ENCODE measurements around the gene ZNF35. TPM values are rescaled to one million over a fixed set of nuclear protein-coding genes. Genes with fewer than 3 reads are reported as not detected.

ZNF35 gene
- total and polyA plus RNA-seq, 2 donors (not counting 3 experiments of a cell fraction or from before 2014, with no cell fraction given), result 2.5 to 9.1 TPM

- BruUV-seq (replicated peaks), result no TSS peak
- POLR2A ChIA-PET, result no interaction called here
- CTCF ChIA-PET, result no interaction called here
- intact Hi-C loops (cut with micrococcal nuclease), result no loop called here
- FAIRE-seq (no peak), DNase-seq (ENCODE audit: low read depth, low spot score) (no peak)
- no peak overlapping the region for H2AFZ ChIP-seq (ENCODE audit: low read depth, low read length)
- no peak overlapping the region for H3K9ac ChIP-seq (replicated peaks; ENCODE audit: extremely low read depth, insufficient read depth, low read length)
- no peak overlapping the region for H3K27ac ChIP-seq (ENCODE audit: insufficient read depth, low read depth, low read length)
- no peaks in the 10 kb centered on the region for H3K9me3 ChIP-seq (replicated peaks; ENCODE audit: control insufficient read depth, insufficient read depth, low read length)
- no peaks in the 10 kb centered on the region for H3K4me1 ChIP-seq (ENCODE audit: control insufficient read depth, extremely low read depth, insufficient read depth, low read length)
- H3K4me3 ChIP-seq (replicated peaks in 1 of 3; ENCODE audit: insufficient read depth in 1 of 3, low read depth in 1 of 3, low read length in 3 of 3), result no peak overlapping the region
- no peaks in the 10 kb centered on the region for H3K36me3 ChIP-seq (ENCODE audit: control insufficient read depth in 2 of 2, extremely low read depth in 1 of 2, insufficient read depth in 2 of 2, low read length in 2 of 2)
- dilution Hi-C loops (cut with MboI; ENCODE audit: extremely low pct_ligation_motif_present, low sequenced_read_pairs), result no loop called here
- TF ChIP-seq MAX (IDR thresholded peaks at IDR 0.05; ENCODE audit: insufficient read depth, insufficient read length) (no peak), GATA2 (IDR thresholded peaks at IDR 0.05; ENCODE audit: insufficient read depth, insufficient read length, low read depth, low read length) (no peak), MYC (IDR thresholded peaks at IDR 0.05; ENCODE audit: low read depth, low read length) (no peak), FOS (IDR thresholded peaks at IDR 0.05; ENCODE audit: borderline replicate concordance, insufficient read depth, low read length) (no peak), EZH2 (IDR thresholded peaks at IDR 0.05; ENCODE audit: borderline replicate concordance, low read depth, low read length, severe bottlenecking) (no peak), CTCF (IDR thresholded peaks at IDR 0.05; ENCODE audit: extremely low read depth in 1 of 2, insufficient read depth in 1 of 2, low read depth in 1 of 2, low read length in 2 of 2) (no peak)
- no peaks in the 10 kb centered on the region for H3K79me2 ChIP-seq (ENCODE audit: control insufficient read depth, insufficient read depth, low read length)
- H3K9me1 ChIP-seq (replicated peaks; ENCODE audit: control insufficient read depth, extremely low read depth, insufficient read depth, low read length), result no peaks in the 10 kb centered on the region
- no peak overlapping the region for H3K4me2 ChIP-seq (ENCODE audit: insufficient read depth, low read length)
- H4K20me1 ChIP-seq (replicated peaks; ENCODE audit: control insufficient read depth, extremely low read depth, insufficient read depth, low read length), result no peaks in the 10 kb centered on the region
- peaks cover 0 to under 1% of the 10 kb centered on the region in 2 experiments for H3K27me3 ChIP-seq (ENCODE audit: control insufficient read depth in 2 of 2, insufficient read depth in 2 of 2, low read length in 2 of 2)
These were observed 35.9 kb upstream of the ZNF35 start for GRCh38 chr3:44612678-44613077.

All from endothelial cell of umbilical vein (primary cell).